GM13977 (cell line): ENCODE results near the gene SPRED3.
"Not testable (repeated sequence)": the region's sequence is repeated elsewhere in the genome, so short reads cannot be mapped to it uniquely, and the experiment has no call there.

ENCODE experiments used
- DNase-seq: peaks from one replicate; pipeline ENCODE4 v3.0.0; 2012; ENCODE audit warnings: low spot score
- CTCF ChIP-seq: IDR thresholded peaks from 2 replicates; pipeline ENCODE4 v1.5.1; 2012; ENCODE audit warnings: mild to moderate bottlenecking, control low read depth; ENCODE audit not compliant: insufficient read depth; ENCODE audit errors: extremely low read depth, missing control alignments
- in situ Hi-C: fragments of 300-500 bp; cut with MboI; formaldehyde crosslinking; loops from one replicate; pipeline ENCODE4 v1.12.0; 2022; ENCODE audit warnings: low sequenced_read_pairs, low pct_unique_long_range_greater_than_20kb, mixed read lengths, inconsistent platforms; ENCODE audit not compliant: unreplicated experiment

The SPRED3 gene

GRCh38 chr19:38361633-38362075 lies 26.8 kb upstream of the SPRED3 start:
- in situ Hi-C loops = no loop called here
- peak; percentile 19 for TF ChIP-seq CTCF
- DNase-seq = peak; percentile 87

DNA sequence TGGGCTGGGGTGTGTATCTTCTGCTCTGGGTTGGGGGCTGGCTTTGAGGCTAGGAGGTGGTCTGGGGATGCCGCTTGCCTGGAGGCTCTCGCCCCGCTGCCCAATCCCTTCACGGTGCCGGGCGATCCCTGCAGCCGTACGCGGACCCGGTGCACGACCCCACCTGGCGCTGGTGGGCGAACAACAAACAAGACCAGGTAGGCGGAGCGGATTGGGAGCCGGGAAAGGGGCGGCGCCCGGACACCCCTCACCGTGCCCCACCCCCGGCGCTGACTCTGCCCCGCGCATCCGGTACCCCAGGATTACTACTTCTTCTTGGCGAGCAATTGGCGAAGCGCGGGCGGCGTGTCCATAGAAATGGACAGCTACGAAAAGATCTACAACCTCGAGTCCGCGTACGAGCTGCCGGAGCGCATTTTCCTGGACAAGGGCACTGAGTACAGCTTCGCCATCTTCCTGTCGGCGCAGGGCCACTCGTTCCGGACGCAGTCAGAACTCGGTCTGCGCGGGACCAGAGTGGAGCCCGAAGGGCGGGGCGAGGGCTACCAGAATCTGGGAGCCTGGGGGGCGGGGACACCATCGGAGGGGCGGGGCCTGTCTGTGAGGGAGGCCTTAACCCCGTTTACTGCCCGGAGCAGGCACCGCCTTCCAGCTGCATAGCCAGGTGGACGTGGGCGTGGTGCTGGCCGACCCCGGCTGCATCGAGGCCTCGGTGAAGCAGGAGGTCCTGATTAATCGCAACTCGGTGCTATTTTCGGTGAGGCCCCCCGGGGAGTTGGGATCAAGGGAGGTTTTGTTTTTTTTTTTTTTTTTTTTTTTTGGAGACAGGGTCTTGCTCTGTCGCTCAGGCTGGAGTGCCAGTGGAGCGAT lies 26.2 kb upstream of the SPRED3 start:
- DNase-seq = peak; percentile 82
- in situ Hi-C loops = no loop called here
- no peak for TF ChIP-seq CTCF

DNA sequence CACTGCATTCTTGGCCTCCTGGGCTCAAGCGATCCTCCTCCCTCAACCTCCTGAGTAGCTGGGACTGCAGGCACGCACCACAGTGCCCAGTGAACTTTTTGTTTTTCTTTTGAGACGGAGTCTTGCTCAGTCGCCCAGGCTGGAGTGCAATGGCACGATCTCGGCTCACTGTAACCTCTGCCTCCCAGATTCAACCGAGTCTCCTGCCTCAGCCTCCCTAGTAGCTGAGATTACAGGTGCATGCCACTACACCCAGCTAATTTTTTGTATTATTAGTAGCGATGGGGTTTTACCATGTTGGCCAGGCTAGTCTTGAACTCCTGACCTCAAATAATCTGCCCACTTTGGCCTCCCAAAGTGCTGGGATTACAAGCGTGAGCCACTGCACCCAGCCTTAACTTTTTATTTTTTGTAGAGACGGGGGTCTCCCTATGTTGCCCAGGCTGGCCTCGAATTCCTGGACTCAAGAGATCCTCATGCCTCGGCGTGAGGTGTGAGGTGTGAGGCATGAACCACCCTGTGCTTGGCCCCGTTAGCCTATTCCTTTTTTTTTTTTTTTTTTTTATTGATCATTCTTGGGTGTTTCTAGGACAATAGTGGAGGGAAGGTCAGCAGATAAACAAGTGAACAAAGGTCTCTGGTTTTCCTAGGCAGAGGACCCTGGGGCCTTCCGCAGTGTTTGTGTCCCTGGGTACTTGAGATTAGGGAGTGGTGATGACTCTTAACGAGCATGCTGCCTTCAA lies 25.4 kb upstream of the SPRED3 start:
- in situ Hi-C loops, DNase-seq: not testable (repeated sequence)

DNA sequence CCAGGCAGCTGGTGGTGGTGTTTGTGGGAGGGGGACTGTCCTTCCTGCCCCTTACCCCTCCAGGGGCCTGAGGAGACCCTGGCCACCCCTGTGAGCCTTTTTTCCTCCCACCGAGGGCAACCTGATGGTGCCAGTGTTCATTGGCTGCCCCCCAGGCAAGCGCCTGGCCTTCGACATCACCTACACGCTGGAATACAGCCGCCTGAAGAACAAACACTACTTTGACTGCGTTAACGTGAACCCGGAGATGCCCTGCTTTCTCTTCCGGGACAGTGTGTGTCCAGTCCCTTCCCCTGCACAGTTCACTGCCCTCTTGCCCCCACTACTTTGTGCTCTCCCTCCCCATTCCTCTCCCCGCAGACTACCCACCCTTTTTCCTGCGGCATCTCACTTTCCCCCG lies 21.5 kb upstream of the SPRED3 start:
- in situ Hi-C loops = no loop called here
- TF ChIP-seq CTCF = no peak
- DNase-seq = no peak

- TF ChIP-seq CTCF = no peak
These were observed 18.9 kb upstream of the SPRED3 start for GRCh38 chr19:38369584-38369983.

DNA sequence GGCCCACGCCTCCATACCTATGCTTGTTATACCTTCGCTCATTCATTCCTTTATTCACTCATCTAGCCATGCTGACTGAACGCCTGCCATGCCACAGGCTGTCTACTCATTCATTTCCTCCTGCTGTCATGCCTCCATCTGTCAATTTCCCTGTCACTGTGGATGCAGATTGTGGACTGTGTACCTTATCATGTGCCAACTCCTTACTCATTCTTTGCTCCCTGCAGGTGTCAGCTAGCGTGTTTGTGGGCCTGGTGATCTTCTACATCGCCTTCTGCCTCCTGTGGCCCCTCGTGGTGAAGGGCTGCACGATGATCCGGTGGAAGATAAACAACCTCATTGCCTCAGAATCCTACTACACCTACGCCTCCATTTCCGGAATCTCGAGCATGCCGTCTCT lies 18.2 kb upstream of the SPRED3 start:
- DNase-seq = no peak
- TF ChIP-seq CTCF = no peak
- in situ Hi-C loops = no loop called here

More at GRCh38 chr19:38369584-38369983, 18.9 kb upstream of the SPRED3 start:
- no peak for DNase-seq
- in situ Hi-C loops = no loop called here

- no peak for DNase-seq
- in situ Hi-C loops = no loop called here
- no peak for TF ChIP-seq CTCF
These were observed 17.4 kb upstream of the SPRED3 start for GRCh38 chr19:38371081-38371480.
